Measurements from ENCODE around the gene ZBTB7A.

- no peak for TF ChIP-seq EZH2 (IDR thresholded peaks at IDR 0.05; ENCODE audit: insufficient read depth, poor library complexity, severe bottlenecking)
- TF ChIP-seq EZH2phosphoT487 (IDR thresholded peaks at IDR 0.05; ENCODE audit: insufficient read depth, low read depth) = no peak
Measured at GRCh38 chr19:4090356-4091220, 23.9 kb upstream of the ZBTB7A start.
